Lower lobe of right lung (tissue), 2 donors: ENCODE results near the gene CEP112. TPM values are rescaled to one million over a fixed set of nuclear protein-coding genes. Genes with fewer than 3 reads are reported as not detected.

Experiments used
- ATAC-seq, 2 donors: fragments of 200-7000 bp; cut with Tn5 transposase; one replicate each; pipeline ENCODE4 v1.9.1; 2020 to 2022; ENCODE audit warnings: mild to moderate bottlenecking in 2 of 2, moderate library complexity in 2 of 2
- DNase-seq: peaks from one replicate; pipeline ENCODE4 v3.0.0-alpha.2; 2020
- H3K27ac ChIP-seq: fragments of 200-600 bp; one replicate; pipeline ENCODE4 v1.8.0; 2022
- H3K27me3 ChIP-seq: fragments of 200-600 bp; one replicate; pipeline ENCODE4 v1.8.0; 2022; ENCODE audit warnings: low read depth
- H3K36me3 ChIP-seq: fragments of 200-600 bp; one replicate; pipeline ENCODE4 v1.8.0; 2022; ENCODE audit warnings: mild to moderate bottlenecking
- H3K4me1 ChIP-seq: fragments of 200-600 bp; one replicate; pipeline ENCODE4 v1.8.0; 2022
- H3K4me3 ChIP-seq: fragments of 200-600 bp; one replicate; pipeline ENCODE4 v1.8.0; 2022; ENCODE audit warnings: mild to moderate bottlenecking
- H3K9me3 ChIP-seq: fragments of 200-600 bp; one replicate; pipeline ENCODE4 v1.8.0; 2022
- CTCF ChIP-seq: fragments of 200-600 bp; IDR thresholded peaks from one replicate; pipeline ENCODE4 v1.8.0; 2022; ENCODE audit warnings: antibody characterized with exemption, mild to moderate bottlenecking
- intact Hi-C: fragments of 100-400 bp; cut with DNase I; formaldehyde crosslinking; loops from one replicate; pipeline ENCODE4 v1.11.0; 2022
- total RNA-seq: library from RNA; stranded (reverse); fragmentation: NEBNext Ultra II Directional; extraction: Animal tissue kit (Norgen Biotek cat#: 25700); gene quantifications from one replicate; pipeline ENCODE4 v1.2.1, GENCODE V29; 2021
- donor health status: DM: no; HTN: yes; CAD: no; lungs with severe emphysema.

The CEP112 gene
- total RNA-seq, 1 donor from 2014 or later = 30.1 TPM

GRCh38 chr17:65776890-65777289, 415.0 kb downstream of the CEP112 start:
- DNase-seq (no peak), ATAC-seq (no peak)
- Histone ChIP-seq H3K4me3 (no peak overlapping the region), H3K9me3 (no peaks in the 10 kb centered on the region), H3K27me3 (no peaks in the 10 kb centered on the region), H3K27ac (no peak overlapping the region), H3K36me3 (no peaks in the 10 kb centered on the region), H3K4me1 (no peaks in the 10 kb centered on the region)
- intact Hi-C loops = no loop called here
- no peak for TF ChIP-seq CTCF

GRCh38 chr17:65774787-65775186, 417.1 kb downstream of the CEP112 start:
- Histone ChIP-seq H3K36me3 (no peaks in the 10 kb centered on the region), H3K4me3 (no peak overlapping the region), H3K9me3 (no peaks in the 10 kb centered on the region), H3K27ac (no peak overlapping the region), H3K27me3 (no peaks in the 10 kb centered on the region), H3K4me1 (no peaks in the 10 kb centered on the region)
- intact Hi-C loops = no loop called here
- ATAC-seq = no peak
- DNase-seq = no peak
- no peak for TF ChIP-seq CTCF

- Histone ChIP-seq H3K27ac (no peak overlapping the region), H3K9me3 (no peaks in the 10 kb centered on the region), H3K4me1 (no peaks in the 10 kb centered on the region), H3K4me3 (no peak overlapping the region), H3K27me3 (no peaks in the 10 kb centered on the region), H3K36me3 (no peaks in the 10 kb centered on the region)
- DNase-seq (no peak), ATAC-seq (no peak)
- intact Hi-C loops = no loop called here
- TF ChIP-seq CTCF = no peak
Observed at GRCh38 chr17:65772989-65773388, 418.9 kb downstream of the CEP112 start.

GRCh38 chr17:65771704-65772103, 420.2 kb downstream of the CEP112 start:
- no peaks in the 10 kb centered on the region for H3K27me3 ChIP-seq
- no peak for ATAC-seq
- H3K4me1 ChIP-seq = no peaks in the 10 kb centered on the region
- no peaks in the 10 kb centered on the region for H3K36me3 ChIP-seq
- no peak for DNase-seq
- no peak for TF ChIP-seq CTCF
- H3K4me3 ChIP-seq = no peak overlapping the region
- no peaks in the 10 kb centered on the region for H3K9me3 ChIP-seq
- intact Hi-C loops = no loop called here
- no peak overlapping the region for H3K27ac ChIP-seq

GRCh38 chr17:65763786-65764185, 428.1 kb downstream of the CEP112 start:
- ATAC-seq (no peak), DNase-seq (no peak)
- intact Hi-C loops = no loop called here
- Histone ChIP-seq H3K4me1 (no peaks in the 10 kb centered on the region), H3K9me3 (no peaks in the 10 kb centered on the region), H3K36me3 (no peaks in the 10 kb centered on the region), H3K27me3 (no peaks in the 10 kb centered on the region), H3K4me3 (no peak overlapping the region), H3K27ac (no peak overlapping the region)
- no peak for TF ChIP-seq CTCF

- intact Hi-C loops = no loop called here
- DNase-seq = no peak
- Histone ChIP-seq H3K36me3 (no peaks in the 10 kb centered on the region), H3K4me1 (no peaks in the 10 kb centered on the region), H3K9me3 (no peaks in the 10 kb centered on the region), H3K27me3 (no peaks in the 10 kb centered on the region), H3K4me3 (no peak overlapping the region), H3K27ac (no peak overlapping the region)
- no peak for ATAC-seq
- TF ChIP-seq CTCF = no peak
Observed at GRCh38 chr17:65762973-65763372, 429.0 kb downstream of the CEP112 start.
